Natural killer cell (primary cell): ENCODE data around the gene TPP2. TPM values are rescaled to one million over a fixed set of nuclear protein-coding genes. Genes with fewer than 3 reads are reported as not detected.
A peak's percentile ranks its signal among the peaks of the same experiment; 100 is the strongest.

Source experiments
- ATAC-seq, 3 donors: fragments of 150-1000 bp in 2 of 3; fragments of 200-7000 bp in 1 of 3; cut with Tn5 transposase; 1 replicate in 1 of 3; 2 replicates in 2 of 3; pipeline ENCODE4 v1.10.0; 2021; ENCODE audit warnings: mild to moderate bottlenecking in 2 of 3, moderate library complexity in 2 of 3
- DNase-seq, 2 donors: peaks; one replicate each; pipeline versions ENCODE4 v3.0.0 to v3.0.0-alpha.2; 2013 to 2021; ENCODE audit warnings: mixed read lengths in 1 of 2
- H3K27ac ChIP-seq: one replicate; pipeline ENCODE4 v1.5.1; 2013; ENCODE audit warnings: mild to moderate bottlenecking, low read length
- H3K27me3 ChIP-seq: one replicate; pipeline ENCODE4 v1.6.1; 2013; ENCODE audit warnings: low read length; ENCODE audit not compliant: control insufficient read depth, insufficient read depth
- H3K36me3 ChIP-seq: one replicate; pipeline ENCODE4 v1.6.1; 2013; ENCODE audit warnings: low read length; ENCODE audit not compliant: control insufficient read depth, insufficient read depth
- H3K4me1 ChIP-seq: one replicate; pipeline ENCODE4 v1.6.1; 2013; ENCODE audit warnings: low read length; ENCODE audit not compliant: control insufficient read depth, insufficient read depth
- H3K4me3 ChIP-seq: one replicate; pipeline ENCODE4 v1.5.1; 2013; ENCODE audit warnings: low read length
- H3K9me3 ChIP-seq: one replicate; pipeline ENCODE4 v1.6.1; 2013; ENCODE audit warnings: low read length; ENCODE audit not compliant: control insufficient read depth, insufficient read depth
- H3K27ac Mint-ChIP-seq, 2 donors: one replicate each; pipeline ENCODE4 v1.8.0; 2022; ENCODE audit warnings: mild to moderate bottlenecking in 2 of 2, mixed read lengths in 2 of 2, moderate library complexity in 1 of 2
- H3K27me3 Mint-ChIP-seq, 2 donors: one replicate each; pipeline ENCODE4 v1.8.0; 2022; ENCODE audit warnings: low read depth in 2 of 2, mixed read lengths in 2 of 2
- H3K36me3 Mint-ChIP-seq: one replicate; pipeline ENCODE4 v1.8.0; 2022; ENCODE audit warnings: mixed read lengths
- H3K4me1 Mint-ChIP-seq, 2 donors: one replicate each; pipeline ENCODE4 v1.8.0; 2022; ENCODE audit warnings: mixed read lengths in 2 of 2
- H3K4me3 Mint-ChIP-seq: one replicate; pipeline ENCODE4 v1.8.0; 2022; ENCODE audit warnings: mild to moderate bottlenecking, moderate library complexity, mixed read lengths
- H3K9me3 Mint-ChIP-seq, 2 donors: one replicate each; pipeline ENCODE4 v1.8.0; 2022; ENCODE audit warnings: mixed read lengths in 2 of 2
- WGBS: methylation state at CpG from one replicate; pipeline ENCODE4 v1.1.7; 2013; ENCODE audit warnings: missing lambda C conversion rate; ENCODE audit not compliant: insufficient coverage; 5-methylcytosine and 5-hydroxymethylcytosine counted together
- intact Hi-C: fragments of 100-400 bp; cut with micrococcal nuclease; formaldehyde crosslinking; loops from one replicate; pipeline ENCODE4 v1.14.2; 2022
- total RNA-seq, 4 donors: library from RNA; stranded (reverse); fragments of 120-200 nt in 1 of 4; gene quantifications; one replicate each; pipeline versions ENCODE4 v1.2.3 to v1.2.4, GENCODE V29; 2013 to 2022
- TF ChIP-seq, protein P1 (sequence below): fragments of 200-600 bp; IDR thresholded peaks from one replicate; pipeline ENCODE4 v1.8.0; 2022; ENCODE audit warnings: antibody characterized with exemption

Gene TPP2
- total RNA-seq, 3 donors from 2014 or later (not counting 1 experiment from before 2014, with no cell fraction given) = 128 to 147 (median 136) TPM

GRCh38 chr13:102638741-102639140 lies 42.0 kb downstream of the TPP2 start:
- intact Hi-C loops = no loop called here
- no peaks in the 10 kb centered on the region for H3K9me3 Mint-ChIP-seq
- no peak for ATAC-seq

DNA sequence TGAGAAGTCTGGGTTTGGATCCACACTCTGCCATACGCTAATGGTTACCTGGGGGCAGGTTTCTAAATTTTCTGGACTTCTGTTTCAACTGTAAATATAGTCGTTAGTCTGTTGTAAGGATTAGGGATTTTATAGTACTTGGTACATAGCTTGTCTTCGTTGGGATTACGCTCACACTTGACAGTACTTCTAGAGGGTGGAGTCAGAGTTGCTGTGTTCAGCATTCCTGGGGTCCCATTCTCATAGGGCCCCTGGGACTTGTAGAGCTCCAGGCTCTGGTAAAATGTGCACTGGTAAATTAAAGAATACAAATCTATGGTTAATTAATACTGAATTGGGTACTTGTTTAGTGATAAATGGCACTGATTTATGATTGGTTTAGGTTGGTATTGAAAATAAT lies 45.2 kb downstream of the TPP2 start:
- no peak overlapping the region for H3K4me3 Mint-ChIP-seq
- intact Hi-C loops = no loop called here
- no peak for ATAC-seq

More at GRCh38 chr13:102638741-102639140, 42.0 kb downstream of the TPP2 start:
- Histone ChIP-seq H3K27me3 (no peaks in the 10 kb centered on the region), H3K4me1 (no peaks in the 10 kb centered on the region), H3K4me3 (no peak overlapping the region), H3K9me3 (no peaks in the 10 kb centered on the region), H3K27ac (no peak overlapping the region), H3K36me3 (peaks cover 87% of the 10 kb centered on the region)
- WGBS = 93% methylated on average over 3 of the region's 3 CpGs
- Mint-ChIP-seq H3K36me3 (peaks cover 32% of the 10 kb centered on the region), H3K27me3 (no peaks in the 10 kb centered on the region), H3K4me3 (no peak overlapping the region), H3K4me1 (peaks cover 12 to 14% of the 10 kb centered on the region in 2 donors), H3K27ac (peak overlapping the region; percentile 3 to 42)
- no peak for DNase-seq
- TF ChIP-seq, protein P1, sequence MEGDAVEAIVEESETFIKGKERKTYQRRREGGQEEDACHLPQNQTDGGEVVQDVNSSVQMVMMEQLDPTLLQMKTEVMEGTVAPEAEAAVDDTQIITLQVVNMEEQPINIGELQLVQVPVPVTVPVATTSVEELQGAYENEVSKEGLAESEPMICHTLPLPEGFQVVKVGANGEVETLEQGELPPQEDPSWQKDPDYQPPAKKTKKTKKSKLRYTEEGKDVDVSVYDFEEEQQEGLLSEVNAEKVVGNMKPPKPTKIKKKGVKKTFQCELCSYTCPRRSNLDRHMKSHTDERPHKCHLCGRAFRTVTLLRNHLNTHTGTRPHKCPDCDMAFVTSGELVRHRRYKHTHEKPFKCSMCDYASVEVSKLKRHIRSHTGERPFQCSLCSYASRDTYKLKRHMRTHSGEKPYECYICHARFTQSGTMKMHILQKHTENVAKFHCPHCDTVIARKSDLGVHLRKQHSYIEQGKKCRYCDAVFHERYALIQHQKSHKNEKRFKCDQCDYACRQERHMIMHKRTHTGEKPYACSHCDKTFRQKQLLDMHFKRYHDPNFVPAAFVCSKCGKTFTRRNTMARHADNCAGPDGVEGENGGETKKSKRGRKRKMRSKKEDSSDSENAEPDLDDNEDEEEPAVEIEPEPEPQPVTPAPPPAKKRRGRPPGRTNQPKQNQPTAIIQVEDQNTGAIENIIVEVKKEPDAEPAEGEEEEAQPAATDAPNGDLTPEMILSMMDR = no peak

GRCh38 chr13:102642475-102642874 lies 45.7 kb downstream of the TPP2 start:
- no peaks in the 10 kb centered on the region for H3K9me3 Mint-ChIP-seq
- no peak for ATAC-seq
- H3K4me3 Mint-ChIP-seq = no peak overlapping the region
- peaks cover under 1 to 8% of the 10 kb centered on the region in 2 donors for H3K4me1 Mint-ChIP-seq
- intact Hi-C loops = no loop called here
- Histone ChIP-seq H3K9me3 (no peaks in the 10 kb centered on the region), H3K27me3 (no peaks in the 10 kb centered on the region), H3K4me3 (no peak overlapping the region), H3K27ac (no peak overlapping the region), H3K4me1 (no peaks in the 10 kb centered on the region), H3K36me3 (peaks cover 88% of the 10 kb centered on the region)
- 98% methylated on average over 6 of the region's 6 CpGs for WGBS
- H3K27me3 Mint-ChIP-seq = no peaks in the 10 kb centered on the region
- DNase-seq = no peak
- TF ChIP-seq, protein P1 = no peak
- peaks cover 22% of the 10 kb centered on the region for H3K36me3 Mint-ChIP-seq
- H3K27ac Mint-ChIP-seq = no peak overlapping the region

More for the DNA sequence above, 45.2 kb downstream of the TPP2 start:
- H3K27me3 Mint-ChIP-seq = no peaks in the 10 kb centered on the region
- over 99% methylated on average over 4 of the region's 4 CpGs for WGBS
- no peak for DNase-seq
- H3K4me1 Mint-ChIP-seq = peaks cover 4 to 8% of the 10 kb centered on the region in 2 donors
- H3K4me1 ChIP-seq = no peaks in the 10 kb centered on the region
- no peak overlapping the region for H3K4me3 ChIP-seq
- peaks cover 88% of the 10 kb centered on the region for H3K36me3 ChIP-seq
- peaks cover 22% of the 10 kb centered on the region for H3K36me3 Mint-ChIP-seq
- H3K27ac ChIP-seq = no peak overlapping the region
- no peaks in the 10 kb centered on the region for H3K27me3 ChIP-seq
- H3K9me3 ChIP-seq = no peaks in the 10 kb centered on the region
- TF ChIP-seq, protein P1 = no peak
- H3K27ac Mint-ChIP-seq = no peak overlapping the region
- no peaks in the 10 kb centered on the region for H3K9me3 Mint-ChIP-seq

- Histone ChIP-seq H3K27ac (no peak overlapping the region), H3K27me3 (no peaks in the 10 kb centered on the region), H3K4me1 (no peaks in the 10 kb centered on the region), H3K36me3 (peaks cover 87% of the 10 kb centered on the region), H3K4me3 (no peak overlapping the region), H3K9me3 (no peaks in the 10 kb centered on the region)
- intact Hi-C loops = no loop called here
- WGBS = 100% methylated on average over 1 of the region's 1 CpG
- TF ChIP-seq, protein P1 = no peak
- Mint-ChIP-seq H3K36me3 (peaks cover 12% of the 10 kb centered on the region), H3K27ac (no peak overlapping the region), H3K4me1 (peaks cover 4 to 8% of the 10 kb centered on the region in 2 donors), H3K27me3 (no peaks in the 10 kb centered on the region), H3K9me3 (no peaks in the 10 kb centered on the region), H3K4me3 (no peak overlapping the region)
- ATAC-seq = no peak
- no peak for DNase-seq
Observed at GRCh38 chr13:102643656-102644055, 46.9 kb downstream of the TPP2 start.
